Right ventricle myocardium superior (tissue), 1 donor: ENCODE measurements around the gene MAP2K2. TPM values are rescaled to one million over a fixed set of nuclear protein-coding genes. Genes with fewer than 3 reads are reported as not detected.

Source experiments
- ATAC-seq: fragments of 200-7000 bp; cut with Tn5 transposase; one replicate; pipeline ENCODE4 v1.9.1; 2020; ENCODE audit warnings: mild to moderate bottlenecking; ENCODE audit not compliant: poor library complexity
- DNase-seq: peaks from one replicate; pipeline ENCODE4 v3.0.0-alpha.2; 2020
- intact Hi-C: fragments of 100-400 bp; cut with DNase I; formaldehyde crosslinking; loops from one replicate; pipeline ENCODE4 v1.11.2; 2022
- total RNA-seq: library from RNA; stranded (reverse); fragmentation: NEBNext Ultra II Directional; extraction: Animal tissue kit (Norgen Biotek cat#: 25700); gene quantifications from one replicate; pipeline ENCODE4 v1.2.1, GENCODE V29; 2021
- donor health status: DM: no; HTN: yes; CAD: no; lungs with severe emphysema.

The MAP2K2 gene
- total RNA-seq, 1 donor from 2014 or later, result 136 TPM

DNA sequence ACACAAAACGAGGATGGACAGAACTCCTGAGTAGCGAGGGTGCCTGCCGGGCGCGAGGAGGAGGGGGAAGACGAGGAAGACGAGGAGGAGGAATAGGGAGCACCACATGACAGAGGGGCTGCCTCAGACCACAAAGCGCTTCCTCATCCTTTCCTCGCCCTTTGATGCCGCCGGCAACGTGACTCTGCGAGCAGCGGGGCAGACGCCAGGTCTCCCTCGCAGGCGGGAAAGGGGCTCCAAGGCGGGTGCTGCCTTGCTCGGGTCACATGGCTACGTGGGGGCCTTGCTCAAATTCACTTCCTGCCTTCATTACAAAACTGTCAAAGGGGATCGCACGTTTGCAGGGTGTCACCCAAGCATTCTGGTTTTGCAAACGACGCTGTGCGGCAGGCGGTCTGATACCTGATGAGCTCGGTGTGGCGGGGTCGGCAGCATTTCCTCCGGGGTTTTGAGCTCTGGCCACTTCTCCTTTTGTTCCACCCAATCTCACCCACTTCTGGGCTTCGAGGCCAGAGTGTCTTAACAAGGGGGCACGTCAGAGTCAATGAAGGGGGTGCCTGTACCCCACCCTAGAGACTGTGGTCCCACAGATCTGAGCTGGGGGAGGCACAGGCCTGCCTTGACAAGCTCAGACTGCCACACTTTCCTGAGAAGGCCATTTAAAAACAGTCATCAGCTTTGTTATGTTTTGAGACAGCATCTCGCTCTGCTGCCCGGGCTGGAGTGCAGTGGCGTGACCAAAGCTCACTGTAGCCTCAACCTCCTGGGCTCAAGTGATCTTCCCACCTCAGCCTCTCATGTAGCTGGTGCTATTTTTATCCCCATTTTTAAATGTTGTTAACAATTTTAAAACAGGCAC, 14.9 kb downstream of the MAP2K2 start:
- no peak for DNase-seq
- no peak for ATAC-seq
- intact Hi-C loops, result no loop called here

DNA sequence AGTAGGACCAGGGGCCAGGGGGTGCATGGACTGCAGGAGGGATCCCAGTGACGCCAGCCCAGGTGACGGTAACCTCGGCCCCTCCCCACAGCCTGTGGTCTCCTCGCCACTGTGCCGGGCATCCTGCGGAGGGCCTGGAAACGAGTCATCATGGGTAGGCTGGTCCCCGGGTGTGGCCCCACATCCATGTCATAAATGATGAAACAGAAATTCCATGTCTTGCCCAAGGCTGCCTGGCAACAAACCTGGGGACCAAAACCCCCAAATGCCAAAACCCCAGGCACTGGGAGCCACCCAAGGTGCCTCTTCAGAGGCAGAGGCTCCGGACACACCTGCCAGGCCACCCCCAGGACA, 20.9 kb downstream of the MAP2K2 start:
- intact Hi-C loops, result no loop called here
- ATAC-seq, result no peak
- no peak for DNase-seq

DNA sequence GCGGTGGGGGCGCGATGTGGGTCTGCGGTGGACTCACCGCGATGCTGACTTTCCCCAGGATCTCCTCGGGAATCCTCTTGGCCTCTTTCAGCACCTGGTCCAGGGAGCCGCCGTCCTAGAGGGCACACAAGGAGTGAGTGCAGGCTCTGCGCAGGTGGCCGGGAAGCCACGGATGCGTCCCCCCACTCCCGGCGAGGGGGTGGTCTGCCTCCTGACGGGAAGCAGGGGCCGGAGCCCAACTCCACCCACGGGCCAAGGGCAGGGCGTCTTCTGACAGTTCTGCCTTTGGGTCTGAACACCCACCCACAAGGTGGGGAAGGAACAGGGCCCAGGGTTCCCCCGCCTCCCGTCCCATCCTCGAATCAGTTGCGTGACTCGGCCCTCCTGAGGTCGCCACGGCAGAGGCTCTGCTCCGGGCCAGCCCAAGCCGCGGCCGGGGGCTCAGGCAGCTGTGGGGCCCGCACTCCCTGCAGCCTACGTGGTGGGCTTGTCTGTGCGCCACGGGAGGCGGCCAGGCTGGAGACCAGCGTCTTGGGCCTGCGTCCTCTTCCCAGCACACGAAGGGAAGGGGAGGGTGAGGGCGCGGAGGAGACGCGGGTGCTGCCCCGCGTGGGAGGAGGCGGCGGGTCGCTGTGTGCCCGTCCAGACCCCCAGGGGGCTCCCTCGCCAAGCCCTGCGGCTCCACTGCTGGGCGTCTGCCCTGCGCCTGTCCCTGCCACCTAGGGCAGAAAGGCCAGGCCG, 21.4 kb downstream of the MAP2K2 start:
- intact Hi-C loops, result no loop called here
- DNase-seq (no peak), ATAC-seq (no peak)

DNA sequence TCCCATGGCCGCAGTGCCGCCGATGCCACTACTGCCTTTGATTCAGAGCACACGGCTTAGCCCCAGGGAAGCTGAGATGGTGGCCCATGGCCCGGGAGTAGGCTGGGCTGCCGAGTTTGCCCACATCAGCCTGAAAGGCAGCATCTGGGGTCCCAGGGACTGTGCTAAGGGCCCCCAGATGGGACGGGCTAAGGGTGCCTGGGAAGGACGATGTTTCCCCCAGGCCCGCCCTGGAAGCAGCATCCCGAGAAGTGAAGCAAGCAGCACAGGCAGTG, 22.5 kb downstream of the MAP2K2 start:
- DNase-seq (no peak), ATAC-seq (no peak)
- intact Hi-C loops, result no loop called here

DNA sequence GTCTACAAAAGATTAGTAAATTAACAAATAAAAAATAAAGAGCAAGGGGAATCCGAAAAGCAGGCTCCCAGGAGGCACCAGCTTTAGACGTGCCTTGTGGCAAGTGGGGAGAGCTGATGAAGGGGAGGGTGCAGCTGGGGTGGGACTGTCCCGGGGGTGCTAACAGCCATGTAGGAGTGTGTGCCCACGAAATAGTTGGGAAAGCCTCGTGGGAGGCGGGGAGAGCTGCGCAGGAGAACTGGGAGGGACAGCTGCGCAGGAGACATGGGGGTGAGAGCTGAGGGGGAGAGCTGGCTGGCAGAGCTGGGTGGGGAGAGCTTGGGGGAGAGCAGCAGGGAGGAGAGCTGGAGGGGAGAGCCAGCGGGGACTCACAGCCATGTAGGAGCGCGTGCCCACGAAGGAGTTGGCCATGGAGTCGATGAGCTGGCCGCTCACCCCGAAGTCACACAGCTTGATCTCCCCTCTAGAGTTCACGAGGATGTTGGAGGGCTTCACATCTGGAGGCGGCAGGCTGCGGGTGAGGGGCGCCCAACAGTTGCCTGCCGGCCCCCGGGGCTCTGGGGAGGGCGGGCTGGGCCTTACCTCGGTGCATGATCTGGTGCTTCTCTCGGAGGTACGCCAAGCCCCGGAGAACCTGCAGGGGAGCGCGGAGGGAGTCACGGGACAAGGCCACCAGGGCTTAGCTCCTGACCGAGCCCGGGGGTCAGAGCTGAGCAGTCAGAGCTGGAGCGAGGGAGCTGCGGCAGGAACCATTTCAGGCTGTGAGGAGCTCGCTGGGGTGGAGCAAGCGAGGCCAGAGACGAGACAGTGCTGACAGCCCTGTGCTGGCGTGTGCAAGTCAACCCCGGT, 23.1 kb downstream of the MAP2K2 start:
- ATAC-seq (no peak), DNase-seq (no peak)
- intact Hi-C loops, result no loop called here

DNA sequence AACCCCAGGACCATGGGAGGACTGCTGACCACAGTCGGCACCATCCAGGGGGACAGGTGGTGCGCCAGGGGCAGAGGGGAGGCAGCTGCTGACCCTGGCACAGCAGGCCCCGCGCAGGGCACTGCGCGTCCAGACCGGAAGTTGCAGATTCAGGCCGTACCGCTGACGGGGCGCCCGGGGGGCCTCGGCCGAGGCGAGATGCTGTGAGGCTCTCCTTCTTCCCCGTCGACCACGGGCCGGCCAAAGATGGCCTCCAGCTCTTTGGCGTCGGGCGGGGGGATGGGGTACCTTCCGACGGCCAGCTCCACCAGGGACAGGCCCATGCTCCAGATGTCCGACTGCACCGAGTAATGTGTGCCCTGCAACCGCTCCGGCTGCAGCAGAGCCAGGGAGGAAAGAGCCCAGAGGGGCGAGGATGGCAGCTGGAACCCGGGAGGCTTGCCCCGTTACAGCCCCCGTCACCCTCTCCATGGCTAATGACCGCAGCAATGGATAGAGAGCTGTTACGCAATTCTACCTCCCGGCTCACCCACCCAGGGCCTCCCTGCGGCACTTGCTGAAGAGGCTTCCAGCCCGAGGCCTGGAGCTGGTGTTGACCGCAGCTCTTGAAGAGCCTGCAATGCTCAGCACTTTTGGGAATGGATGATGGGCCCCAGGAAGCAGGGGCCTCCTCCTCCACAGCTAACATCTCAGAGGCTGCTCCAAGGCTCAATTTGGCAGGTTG, 24.7 kb downstream of the MAP2K2 start:
- no peak for ATAC-seq
- DNase-seq, result no peak
- intact Hi-C loops, result no loop called here

DNA sequence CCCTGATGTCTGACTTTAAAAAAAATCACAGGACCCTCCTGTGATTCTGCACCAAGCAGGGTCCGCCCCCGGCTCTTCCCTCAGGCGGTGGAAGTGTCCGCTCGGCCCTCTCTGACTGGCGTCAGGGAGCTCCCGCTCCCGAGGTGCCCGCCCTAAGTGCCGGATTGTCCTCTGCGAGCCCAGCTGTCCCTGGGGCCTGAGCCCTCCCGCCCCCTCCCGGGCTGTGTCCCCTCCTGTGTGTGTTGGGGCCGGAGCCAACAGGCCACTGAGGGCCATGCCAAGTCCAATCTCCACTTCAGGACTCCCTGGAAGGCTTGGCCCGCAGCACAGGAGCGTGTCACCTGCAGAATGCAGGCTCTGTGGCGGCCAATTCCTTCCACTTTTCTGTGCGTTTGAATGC, 25.4 kb downstream of the MAP2K2 start:
- ATAC-seq (peak; percentile 85), DNase-seq (peak; percentile 84)
- intact Hi-C loops, result no loop called here

DNA sequence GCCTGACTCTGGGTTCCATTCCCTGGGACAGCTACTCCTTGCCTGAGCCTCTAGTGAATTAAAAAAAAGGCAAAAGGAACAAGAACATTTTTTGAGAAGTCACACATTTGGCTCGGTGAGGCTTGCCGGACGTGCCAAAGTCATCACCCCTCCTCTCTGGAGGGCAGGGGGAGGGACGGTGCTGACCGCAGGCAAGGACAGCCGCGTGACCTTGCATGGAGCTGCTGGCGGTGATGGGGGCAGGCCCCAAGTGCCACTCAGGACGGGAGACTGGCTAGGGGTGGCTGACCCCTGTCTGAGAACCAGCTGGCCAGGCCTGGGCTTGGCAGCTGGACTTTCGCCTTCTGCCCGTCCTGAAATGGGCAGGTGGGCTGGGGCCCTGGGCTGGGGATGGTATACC, 26.4 kb downstream of the MAP2K2 start:
- ATAC-seq, result peak; percentile 75
- intact Hi-C loops, result no loop called here
- peak; percentile 75 for DNase-seq

DNA sequence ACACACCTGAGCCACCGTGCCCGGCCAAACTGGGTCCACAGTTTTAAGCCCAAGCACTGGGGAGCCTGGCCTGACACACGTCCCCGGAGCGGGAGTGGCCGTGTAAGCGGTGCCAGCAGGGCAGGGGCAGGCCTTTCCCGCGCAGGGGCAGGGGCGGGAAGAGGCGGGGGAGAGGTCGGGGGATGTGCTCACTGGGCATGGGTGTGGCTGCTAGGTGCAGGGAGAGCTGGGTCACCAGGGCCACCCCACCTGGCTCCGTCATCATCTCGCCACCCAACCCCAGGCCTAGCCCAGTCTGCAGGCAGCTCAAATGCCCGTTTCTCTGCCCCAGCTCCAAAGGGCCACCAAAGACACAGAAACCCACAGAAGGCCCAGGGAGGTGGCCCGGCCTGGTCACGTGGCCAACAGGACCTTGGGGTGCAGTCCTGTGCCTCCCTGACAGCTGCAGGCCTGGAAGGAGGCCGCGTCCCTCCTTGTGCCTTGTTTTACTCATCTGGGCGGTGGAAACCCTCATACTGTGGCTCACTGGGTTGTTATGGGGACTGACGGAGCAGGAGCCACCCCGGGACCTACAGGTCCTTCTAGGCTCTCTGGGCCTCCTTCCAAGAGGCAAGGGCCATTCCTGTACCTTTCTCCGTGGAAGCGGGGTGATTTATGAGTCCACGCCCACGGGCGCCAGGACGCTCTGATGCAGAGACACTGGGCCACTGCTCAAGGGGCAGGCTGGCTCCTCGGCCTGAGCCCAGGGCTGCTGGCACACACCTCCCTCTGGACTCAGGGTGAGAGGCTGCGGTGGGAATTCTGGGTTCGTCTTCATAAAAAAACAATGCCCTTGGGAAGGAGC, 27.7 kb downstream of the MAP2K2 start:
- no peak for DNase-seq
- ATAC-seq, result no peak
- intact Hi-C loops, result no loop called here

DNA sequence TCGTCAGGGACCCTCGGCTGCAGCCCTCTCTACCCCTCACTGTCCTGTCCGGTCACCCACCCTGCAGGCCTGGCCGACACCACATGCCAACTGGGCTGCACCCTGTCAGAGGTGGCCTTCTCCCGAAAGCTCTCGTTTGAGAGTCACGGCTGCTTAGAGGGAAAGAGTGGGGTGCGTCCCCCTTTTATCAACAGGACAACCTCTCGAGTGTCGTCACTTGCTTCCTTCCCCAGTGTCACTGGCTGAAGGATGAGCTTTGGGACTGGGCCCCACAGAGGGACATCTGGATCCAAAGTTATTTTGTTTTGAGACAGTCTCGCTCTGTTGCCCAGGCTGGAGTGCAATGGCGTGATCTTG, 28.5 kb downstream of the MAP2K2 start:
- intact Hi-C loops, result no loop called here
- ATAC-seq (no peak), DNase-seq (no peak)

DNA sequence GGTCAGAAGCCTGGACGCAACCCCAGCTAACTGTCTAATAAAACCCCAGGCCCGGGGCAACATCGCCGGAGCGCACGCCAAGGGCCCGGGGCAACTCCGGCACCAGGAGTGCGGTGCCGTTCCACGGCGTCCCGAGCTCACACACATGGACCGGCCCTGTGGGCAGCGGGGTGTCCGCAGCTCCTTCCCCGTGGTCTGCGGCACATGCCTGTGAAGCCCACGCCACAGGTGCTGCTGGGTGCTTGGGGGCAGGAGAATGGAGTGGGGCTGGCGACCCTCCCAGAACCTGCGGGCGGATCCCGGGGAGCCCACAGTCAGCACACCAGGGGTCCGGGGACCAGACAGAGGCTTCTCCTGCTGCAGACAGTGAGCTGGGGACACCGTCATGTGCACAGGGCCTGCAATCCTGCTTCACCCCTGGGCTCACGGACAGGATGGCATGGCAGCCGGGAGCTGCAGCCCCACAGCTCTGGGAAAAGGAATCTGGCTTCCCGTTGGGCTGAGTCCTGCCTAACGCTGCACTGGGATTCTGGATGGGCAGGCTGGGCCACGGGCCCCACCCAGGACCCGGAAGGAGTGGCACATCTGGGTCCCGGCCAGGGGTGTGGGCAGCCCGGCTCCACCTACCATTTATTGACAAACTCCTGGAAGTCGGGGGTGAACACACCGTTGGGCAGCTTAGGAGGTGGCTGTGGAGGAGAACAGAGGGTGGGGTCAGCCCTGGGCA, 29.0 kb downstream of the MAP2K2 start:
- intact Hi-C loops, result no loop called here
- no peak for DNase-seq
- ATAC-seq, result no peak

DNA sequence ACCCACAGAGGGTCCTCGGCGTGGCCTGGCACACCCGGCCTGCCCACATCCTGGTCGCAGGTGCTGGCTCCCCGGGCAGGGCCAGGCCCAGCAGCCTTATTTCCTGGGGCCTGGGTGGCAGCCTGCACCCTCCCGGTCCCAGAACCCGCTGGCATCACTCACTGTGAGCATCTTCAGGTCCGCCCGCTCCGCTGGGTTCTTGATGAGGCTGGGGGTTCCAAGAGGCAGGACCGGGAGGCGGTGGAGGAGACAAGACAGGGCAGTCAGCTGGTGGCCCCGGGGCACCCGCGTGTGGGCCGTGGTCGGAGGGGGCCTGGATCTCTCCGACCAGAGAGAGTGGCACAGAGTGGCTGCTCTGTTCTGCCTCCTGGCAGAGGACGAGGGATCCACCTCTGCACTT, 29.6 kb downstream of the MAP2K2 start:
- DNase-seq (no peak), ATAC-seq (no peak)
- intact Hi-C loops, result no loop called here

DNA sequence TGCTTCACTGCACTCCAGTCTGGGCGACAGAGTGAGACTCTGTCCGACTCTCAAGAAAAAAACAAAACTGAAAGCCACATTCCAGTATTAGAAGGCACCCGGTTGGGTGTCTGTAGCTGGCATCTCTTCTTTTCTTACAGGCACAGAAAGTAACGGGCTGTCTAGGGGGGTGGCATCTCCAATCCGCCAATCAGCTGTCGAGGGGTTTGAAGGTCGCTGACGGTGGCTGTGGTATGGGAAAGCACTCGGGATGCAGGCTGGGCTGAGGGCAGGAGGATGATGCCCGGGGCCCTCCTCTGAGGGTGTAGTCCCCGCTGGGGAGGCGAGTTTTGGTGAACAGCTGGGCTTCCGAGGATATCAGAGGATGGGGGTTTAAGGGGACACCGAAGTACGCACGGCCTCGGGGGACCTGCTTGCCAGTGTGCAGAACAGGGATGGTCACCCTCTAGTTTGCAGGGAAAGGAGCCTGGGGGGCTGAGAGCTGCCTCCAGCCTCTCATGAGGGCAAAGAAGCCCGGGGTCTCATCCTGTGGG, 30.2 kb downstream of the MAP2K2 start:
- no peak for ATAC-seq
- DNase-seq, result no peak
- intact Hi-C loops, result no loop called here

DNA sequence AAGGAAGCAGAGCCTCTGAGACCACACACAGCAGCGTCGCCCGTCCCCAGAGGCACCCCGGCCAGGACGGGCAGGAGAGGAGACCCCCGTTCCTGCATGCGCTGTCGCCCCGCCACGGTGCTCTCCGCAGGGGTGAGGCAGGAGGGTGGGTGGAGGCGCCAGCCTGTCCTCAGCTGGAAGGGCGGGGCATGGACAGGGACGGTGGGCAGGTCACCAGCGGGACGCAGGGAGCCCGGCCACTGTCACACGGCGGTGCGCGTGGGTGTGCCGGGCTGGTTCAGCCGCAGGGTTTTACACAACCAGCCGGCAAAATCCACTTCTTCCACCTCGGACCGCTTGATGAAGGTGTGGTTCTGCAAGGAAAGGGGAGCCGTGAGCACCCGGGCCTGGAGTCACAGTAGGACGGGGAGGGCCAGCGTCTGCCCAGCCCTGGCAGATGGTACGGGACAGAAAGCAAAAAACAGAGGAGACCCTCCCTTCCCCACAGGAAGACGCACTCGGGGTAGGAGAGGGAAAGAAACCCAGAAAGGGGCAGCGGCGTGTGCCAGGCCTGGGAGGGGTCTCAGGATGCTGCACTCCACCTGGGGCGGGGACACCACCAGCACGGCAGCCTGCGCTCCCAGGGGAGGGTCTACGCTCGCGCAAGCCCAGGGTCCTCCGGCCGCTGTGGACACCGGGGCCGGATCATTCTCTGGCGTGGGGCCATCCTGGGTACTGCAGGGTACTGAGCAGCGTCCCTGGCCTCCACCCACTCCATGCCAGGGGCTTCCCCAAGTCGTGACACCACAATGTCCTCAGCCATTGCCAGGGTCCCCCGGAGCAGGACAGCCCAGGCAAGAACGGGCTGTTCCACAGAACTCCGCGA, 33.3 kb downstream of the MAP2K2 start:
- ATAC-seq (no peak), DNase-seq (no peak)
- intact Hi-C loops, result no loop called here

DNA sequence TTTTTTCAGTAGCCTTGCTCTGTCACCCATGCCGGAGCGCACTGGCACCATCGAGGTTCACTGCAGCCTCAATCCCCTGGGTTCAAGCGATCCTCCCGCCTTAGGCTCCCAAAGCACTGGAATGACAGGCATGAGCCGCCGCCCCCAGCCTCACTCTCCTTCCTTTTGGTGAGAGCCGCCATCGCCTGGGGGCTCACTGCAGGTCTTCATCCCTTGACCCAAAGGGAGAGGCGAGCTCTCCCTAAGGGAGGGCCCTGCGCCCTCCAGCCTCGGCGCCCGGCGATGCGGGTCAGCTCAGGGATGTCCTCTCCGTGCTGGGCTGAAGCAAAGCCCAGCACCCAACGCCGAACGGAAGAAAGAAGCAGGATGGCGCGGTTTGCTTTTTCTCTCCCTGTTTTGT, 34.0 kb downstream of the MAP2K2 start:
- no peak for ATAC-seq
- intact Hi-C loops, result no loop called here
- no peak for DNase-seq

DNA sequence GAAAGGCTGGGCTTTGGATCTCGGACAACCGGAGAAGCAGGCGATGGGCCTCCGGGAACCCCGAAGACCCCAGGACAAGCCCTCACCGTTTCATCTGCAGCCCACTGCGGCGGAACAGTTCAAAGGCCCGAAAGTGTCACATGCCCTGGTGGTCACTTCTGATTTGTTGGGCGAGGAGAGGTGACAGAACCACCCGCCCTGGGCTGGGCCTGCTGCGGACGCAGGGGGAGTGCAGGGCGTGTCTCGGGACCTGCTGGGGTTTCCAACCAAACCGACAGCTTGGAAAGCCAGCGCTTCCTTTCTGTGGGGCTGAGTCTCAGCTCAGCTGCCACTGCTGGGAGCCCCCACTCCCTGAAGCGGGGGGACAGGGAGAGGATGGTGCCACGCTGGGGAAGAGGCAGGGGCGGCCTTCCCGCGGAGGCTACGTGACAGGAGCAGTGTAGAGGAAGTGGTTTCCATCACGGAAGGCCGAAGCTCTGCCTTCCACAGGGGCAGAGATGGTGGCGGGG, 34.5 kb downstream of the MAP2K2 start:
- intact Hi-C loops, result no loop called here
- ATAC-seq (peak; percentile 45), DNase-seq (peak; percentile 60)
